SK-N-SH (cell line): Measurements from ENCODE around the gene GAL3ST3. TPM values are rescaled to one million over a fixed set of nuclear protein-coding genes. Genes with fewer than 3 reads are reported as not detected.
A peak's percentile ranks its signal among the peaks of the same experiment; 100 is the strongest.

ENCODE experiments used
- CTCF ChIA-PET: fragments of 300-600, 350-600 bp; formaldehyde crosslinking; extraction: SDS; loops from one replicate; lab custom pipeline; 2021; lab: Yijun Ruan, JAX
- POLR2A ChIA-PET: fragments of 350-600 bp; sonication (Branson Sonifier 250); formaldehyde crosslinking; extraction: SDS; loops from one replicate; lab custom pipeline; 2020; ENCODE audit warnings: antibody characterized with exemption, inconsistent platforms; lab: Yijun Ruan, JAX
- DNase-seq: peaks from one replicate; pipeline ENCODE4 v3.0.0; 2012
- H2AFZ ChIP-seq: fragments of 200-600 bp; sonication (generic); 2 replicates; pipeline ENCODE4 v1.8.1; 2016; ENCODE audit warnings: antibody characterized with exemption, mild to moderate bottlenecking, low read depth
- H3F3A ChIP-seq: fragments of 200-600 bp; sonication (generic); replicated peaks from 2 replicates; pipeline ENCODE3; 2016; ENCODE audit warnings: antibody characterized with exemption, mild to moderate bottlenecking; ENCODE audit not compliant: insufficient read depth
- H3K27ac ChIP-seq, 2 experiments: fragments of 200-500 bp in 1 of 2; fragments of 200-600 bp in 1 of 2; sonication (Bioruptor generic) in 1 of 2; sonication (generic), shearing (Covaris generic) in 1 of 2; 2 replicates each; pipeline versions ENCODE4 v1.5.1 to v1.6.1; 2014 to 2016; ENCODE audit warnings: low read depth in 2 of 2, inconsistent platforms in 1 of 2, low read length in 1 of 2, mild to moderate bottlenecking in 1 of 2, mixed read lengths in 1 of 2
- H3K27me3 ChIP-seq: fragments of 200-600 bp; sonication (generic), shearing (Covaris generic); 2 replicates; pipeline ENCODE4 v1.6.1; 2016; ENCODE audit warnings: mixed run types; ENCODE audit not compliant: insufficient read depth
- H3K36me3 ChIP-seq, 2 experiments: fragments of 200-500 bp in 1 of 2; fragments of 200-600 bp in 1 of 2; sonication (Bioruptor generic) in 1 of 2; sonication (generic) in 1 of 2; replicated peaks in 1 of 2; 2 replicates each; pipeline versions ENCODE3 to v1.5.1; 2014 to 2016; ENCODE audit warnings: low read length in 1 of 2, mild to moderate bottlenecking in 1 of 2; ENCODE audit not compliant: insufficient read depth in 2 of 2, control insufficient read depth in 1 of 2
- H3K4me1 ChIP-seq, 2 experiments: fragments of 200-500 bp in 1 of 2; fragments of 200-600 bp in 1 of 2; sonication (Bioruptor generic) in 1 of 2; sonication (generic), shearing (Covaris generic) in 1 of 2; 2 replicates each; pipeline versions ENCODE4 v1.5.1 to v1.6.1; 2014 to 2016; ENCODE audit warnings: low read depth in 1 of 2, low read length in 1 of 2, mixed run types in 1 of 2; ENCODE audit not compliant: insufficient read depth in 2 of 2, control insufficient read depth in 1 of 2
- H3K4me2 ChIP-seq: fragments of 200-600 bp; sonication (generic), shearing (Covaris generic); 2 replicates; pipeline ENCODE4 v1.6.1; 2017; ENCODE audit warnings: mixed run types
- H3K4me3 ChIP-seq, 2 experiments: fragments of 200-500 bp in 1 of 2; fragments of 200-600 bp in 1 of 2; sonication (Bioruptor generic) in 1 of 2; sonication (generic), shearing (Covaris generic) in 1 of 2; 2 replicates each; pipeline versions ENCODE4 v1.5.1 to v1.8.1; 2014 to 2016; ENCODE audit warnings: low read depth in 2 of 2, inconsistent platforms in 1 of 2, low read length in 1 of 2, mild to moderate bottlenecking in 1 of 2, mixed read lengths in 1 of 2, moderate library complexity in 1 of 2
- H3K79me2 ChIP-seq: fragments of 200-600 bp; sonication (generic); 2 replicates; pipeline ENCODE4 v1.8.1; 2017; ENCODE audit warnings: mild to moderate bottlenecking; ENCODE audit not compliant: insufficient read depth
- H3K9ac ChIP-seq: fragments of 200-600 bp; sonication (generic); 2 replicates; pipeline ENCODE4 v1.6.1; 2017; ENCODE audit warnings: mixed run types
- H3K9me2 ChIP-seq: fragments of 200-600 bp; sonication (generic); 2 replicates; pipeline ENCODE4 v1.6.1; 2017; ENCODE audit warnings: mixed run types
- H3K9me3 ChIP-seq: fragments of 200-600 bp; sonication (generic); 2 replicates; pipeline ENCODE4 v1.6.1; 2017; ENCODE audit warnings: mixed run types, mild to moderate bottlenecking, moderate library complexity
- H4K20me1 ChIP-seq: fragments of 200-600 bp; sonication (generic); 2 replicates; pipeline ENCODE4 v1.6.1; 2017; ENCODE audit warnings: mild to moderate bottlenecking, mixed run types; ENCODE audit not compliant: insufficient read depth
- CHD2 ChIP-seq: fragments of 150-350 bp; IDR thresholded peaks from 2 replicates; pipeline ENCODE4 v1.6.1; 2018; ENCODE audit warnings: low read length; ENCODE audit not compliant: partially characterized antibody
- CTCF ChIP-seq: fragments of 200-600 bp; sonication (generic); IDR thresholded peaks from 2 replicates; pipeline ENCODE4 v1.6.1; 2017; ENCODE audit warnings: antibody characterized with exemption, mild to moderate bottlenecking, moderate library complexity
- ELF1 ChIP-seq: IDR thresholded peaks from 2 replicates; pipeline ENCODE4 v1.4.0; 2012
- MXI1 ChIP-seq: IDR thresholded peaks from 2 replicates; pipeline ENCODE4 v1.6.1; 2012; ENCODE audit warnings: mild to moderate bottlenecking, low read depth, low read length, improper control_type of control experiment
- RAD21 ChIP-seq: IDR thresholded peaks from 2 replicates; pipeline ENCODE4 v1.6.1; 2012; ENCODE audit warnings: mild to moderate bottlenecking, low read length
- REST ChIP-seq: IDR thresholded peaks from 2 replicates; pipeline ENCODE4 v1.6.1; 2012; ENCODE audit warnings: mild to moderate bottlenecking, low read depth, low read length, moderate library complexity
- SMC3 ChIP-seq: IDR thresholded peaks from 2 replicates; pipeline ENCODE4 v1.6.1; 2012; ENCODE audit warnings: low read depth, low read length, improper control_type of control experiment
- ZBTB33 ChIP-seq: IDR thresholded peaks from 2 replicates; pipeline ENCODE4 v1.4.0; 2012; ENCODE audit warnings: low read depth, borderline replicate concordance
- WGBS: methylation state at CpG from one replicate; pipeline ENCODE4 v1.1.6; 2017; ENCODE audit warnings: low lambda C conversion rate; 5-methylcytosine and 5-hydroxymethylcytosine counted together
- polyA plus RNA-seq, 3 experiments: library from polyadenylated mRNA; depleted of rRNA; stranded (reverse); fragments of >200 nt; gene quantifications; 2 replicates each; pipeline ENCODE4 v1.2.3, GENCODE V29; 2012

Gene GAL3ST3
- polyA plus RNA-seq, 1 of the 3 experiments (the other 2 are of a cell fraction) = 3.2 TPM

DNA sequence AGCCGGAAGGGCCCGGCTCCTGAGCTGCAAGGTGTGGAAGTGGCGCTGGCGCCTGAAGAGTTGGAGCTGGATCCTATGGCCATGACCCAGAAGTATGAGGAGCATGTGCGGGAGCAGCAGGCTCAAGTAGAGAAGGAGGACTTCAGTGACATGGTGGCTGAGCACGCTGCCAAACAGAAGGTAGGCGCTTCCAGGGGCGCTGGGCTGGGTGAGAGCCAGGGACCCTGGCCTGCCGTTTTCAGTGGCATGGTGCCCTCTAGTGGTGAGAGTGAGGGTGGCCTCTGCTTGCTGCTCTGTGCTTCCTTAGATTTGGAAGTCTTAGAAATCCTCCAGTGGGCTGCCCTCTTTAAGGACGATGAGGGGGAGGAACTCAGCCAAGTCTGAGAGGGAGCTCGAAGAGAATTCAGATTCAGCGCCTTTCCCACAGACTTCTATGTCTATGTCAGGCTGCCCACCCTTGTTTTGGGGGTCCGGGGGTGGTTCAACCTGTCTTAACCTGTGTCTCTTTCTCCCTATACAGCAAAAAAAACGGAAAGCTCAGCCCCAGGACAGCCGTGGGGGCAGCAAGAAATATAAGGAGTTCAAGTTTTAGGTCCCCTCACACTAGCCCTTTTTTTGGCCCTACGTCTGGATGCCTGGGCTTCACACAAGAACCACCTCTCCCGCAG, 19.3 kb upstream of the GAL3ST3 start:
- WGBS = 58% methylated on average over 15 of the region's 17 CpGs
- H3K9me2 ChIP-seq = no peaks in the 10 kb centered on the region
- peak; percentile 86 for DNase-seq
- H3K4me1 ChIP-seq = peaks cover 20 to 30% of the 10 kb centered on the region in 2 experiments; a peak in 3 of 4 replicates
- H3K4me2 ChIP-seq = no peak overlapping the region
- ChIA-PET POLR2A (no interaction called here), CTCF (interaction anchor here (0.7 to 8.2 kb wide), 39 partner anchors 8 to 1325 kb away, joined by 3 to 101 read pairs (median 5); partner anchors contain the start of genes CCDC85B, CST6, GAL3ST3 and KAT5)
- peaks cover 55 to 58% of the 10 kb centered on the region in 2 experiments for H3K36me3 ChIP-seq
- no peaks in the 10 kb centered on the region for H3K9me3 ChIP-seq
- H3K27me3 ChIP-seq = no peaks in the 10 kb centered on the region
- H3K79me2 ChIP-seq = peaks cover 60% of the 10 kb centered on the region
- H3F3A ChIP-seq = peaks cover 62% of the 10 kb centered on the region
- no peak overlapping the region for H3K9ac ChIP-seq
- H3K4me3 ChIP-seq = peak overlapping the region in 1 of 2 experiments; percentile 19; a peak in 1 of 4 replicates
- TF ChIP-seq CTCF (peak; percentile 92), ELF1 (no peak), SMC3 (peak; percentile 69), CHD2 (peak; percentile 39), REST (no peak), ZBTB33 (no peak), MXI1 (peak; percentile 29; the same call in 1 of the 2 replicates), RAD21 (peak; percentile 76)
- no peak overlapping the region for H2AFZ ChIP-seq
- peak overlapping the region; percentile 86 to 94 for H3K27ac ChIP-seq
- peaks cover 25% of the 10 kb centered on the region for H4K20me1 ChIP-seq
